DMS 273 (cell line): ENCODE data around the gene CLOCK.
A peak's percentile ranks its signal among the peaks of the same experiment; 100 is the strongest.
"Not testable (repeated sequence)": the region's sequence is repeated elsewhere in the genome, so short reads cannot be mapped to it uniquely, and the experiment has no call there.

Experiments
- DNase-seq: peaks from one replicate; lab custom pipeline; 2025; ENCODE audit not compliant: unreplicated experiment; lab: John Stamatoyannopoulos, UW

CLOCK gene, protein sequence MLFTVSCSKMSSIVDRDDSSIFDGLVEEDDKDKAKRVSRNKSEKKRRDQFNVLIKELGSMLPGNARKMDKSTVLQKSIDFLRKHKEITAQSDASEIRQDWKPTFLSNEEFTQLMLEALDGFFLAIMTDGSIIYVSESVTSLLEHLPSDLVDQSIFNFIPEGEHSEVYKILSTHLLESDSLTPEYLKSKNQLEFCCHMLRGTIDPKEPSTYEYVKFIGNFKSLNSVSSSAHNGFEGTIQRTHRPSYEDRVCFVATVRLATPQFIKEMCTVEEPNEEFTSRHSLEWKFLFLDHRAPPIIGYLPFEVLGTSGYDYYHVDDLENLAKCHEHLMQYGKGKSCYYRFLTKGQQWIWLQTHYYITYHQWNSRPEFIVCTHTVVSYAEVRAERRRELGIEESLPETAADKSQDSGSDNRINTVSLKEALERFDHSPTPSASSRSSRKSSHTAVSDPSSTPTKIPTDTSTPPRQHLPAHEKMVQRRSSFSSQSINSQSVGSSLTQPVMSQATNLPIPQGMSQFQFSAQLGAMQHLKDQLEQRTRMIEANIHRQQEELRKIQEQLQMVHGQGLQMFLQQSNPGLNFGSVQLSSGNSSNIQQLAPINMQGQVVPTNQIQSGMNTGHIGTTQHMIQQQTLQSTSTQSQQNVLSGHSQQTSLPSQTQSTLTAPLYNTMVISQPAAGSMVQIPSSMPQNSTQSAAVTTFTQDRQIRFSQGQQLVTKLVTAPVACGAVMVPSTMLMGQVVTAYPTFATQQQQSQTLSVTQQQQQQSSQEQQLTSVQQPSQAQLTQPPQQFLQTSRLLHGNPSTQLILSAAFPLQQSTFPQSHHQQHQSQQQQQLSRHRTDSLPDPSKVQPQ

DNA sequence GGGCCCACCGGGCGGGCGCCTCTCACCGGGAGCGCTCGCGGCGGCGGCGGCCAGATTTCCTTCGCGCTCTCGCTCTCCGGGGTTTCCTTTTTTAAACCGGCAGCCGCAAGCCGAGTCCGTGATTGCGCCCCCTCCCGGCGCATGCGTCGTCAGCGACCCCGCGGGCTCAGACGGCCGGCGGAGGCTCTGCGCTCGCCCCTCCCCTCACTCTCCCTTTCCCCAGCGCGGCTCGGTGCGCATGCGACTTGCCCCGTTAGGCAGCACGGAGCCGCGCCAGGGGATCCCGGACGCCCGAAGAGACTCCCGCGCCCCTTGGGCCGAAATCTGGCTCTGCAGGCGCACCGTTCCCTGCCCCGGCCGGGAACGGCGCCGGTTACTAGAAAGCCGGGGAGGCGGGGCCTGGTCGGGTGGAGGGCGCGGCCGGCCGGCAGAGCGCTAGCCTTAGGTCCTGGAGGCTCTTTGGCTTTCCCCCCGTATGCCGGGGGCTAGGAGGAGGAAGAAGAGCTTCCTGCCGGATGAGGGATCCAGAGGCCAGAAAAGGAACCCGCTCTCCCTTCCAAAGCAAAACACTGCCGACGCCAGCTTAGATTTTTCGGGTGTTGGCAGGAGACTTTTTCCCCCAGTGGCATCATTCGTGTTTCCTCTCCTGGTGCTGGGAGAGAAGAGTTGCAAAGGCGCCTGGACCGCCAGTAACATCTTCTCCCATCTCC, at the start of gene CLOCK:
CLOCK (minus strand) TSS at position 154 of the 710 bp plus-strand sequence. CDS start 64,124 bp downstream, outside the sequence.
- peak; percentile 94 for DNase-seq

DNA sequence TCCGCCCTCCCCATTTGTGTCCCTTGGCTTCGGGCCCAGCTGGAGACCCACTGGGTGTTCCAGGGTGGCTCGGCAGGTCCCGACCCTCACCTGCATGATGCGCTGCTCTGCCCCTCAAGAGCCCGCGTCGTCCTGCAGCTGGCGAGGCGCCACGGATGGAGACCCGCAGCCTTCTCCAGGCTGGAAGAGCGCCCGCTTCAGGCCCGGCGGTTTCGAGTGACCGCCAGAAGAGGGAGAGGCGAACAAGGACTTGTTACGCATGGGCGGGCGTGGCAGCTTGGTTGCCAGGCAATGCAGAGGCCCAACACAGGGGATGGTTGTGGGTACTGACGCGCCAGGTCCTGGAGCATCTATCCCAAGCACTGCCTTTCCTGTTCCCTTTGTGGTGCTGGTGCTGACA, 45.3 kb upstream of the CLOCK start, which contains the start of gene PDCL2:
PDCL2 (minus strand) TSS at position 232 of the 400 bp plus-strand sequence; CDS start at position 96, 136 bp downstream.
- peak; percentile 16 for DNase-seq

DNA sequence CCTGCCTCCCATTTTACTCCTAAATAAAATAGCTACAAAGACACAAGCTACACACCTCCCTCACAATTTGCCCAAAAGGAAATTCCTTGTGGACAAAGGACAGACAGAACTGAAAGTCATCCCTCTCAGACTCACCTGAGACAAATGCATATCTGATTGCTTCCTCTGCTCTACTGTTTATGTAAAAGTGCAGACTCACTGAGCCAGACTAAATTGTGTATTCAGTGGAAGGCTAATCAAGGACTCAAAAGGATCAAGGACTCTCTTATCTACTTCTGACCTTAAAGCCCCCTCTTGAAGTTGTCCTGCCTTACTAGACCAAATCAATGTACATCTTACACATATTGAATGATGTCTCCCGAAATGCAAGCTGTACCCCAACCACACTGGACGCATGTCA, 41.5 kb upstream of the CLOCK start:
- DNase-seq: no peak

DNA sequence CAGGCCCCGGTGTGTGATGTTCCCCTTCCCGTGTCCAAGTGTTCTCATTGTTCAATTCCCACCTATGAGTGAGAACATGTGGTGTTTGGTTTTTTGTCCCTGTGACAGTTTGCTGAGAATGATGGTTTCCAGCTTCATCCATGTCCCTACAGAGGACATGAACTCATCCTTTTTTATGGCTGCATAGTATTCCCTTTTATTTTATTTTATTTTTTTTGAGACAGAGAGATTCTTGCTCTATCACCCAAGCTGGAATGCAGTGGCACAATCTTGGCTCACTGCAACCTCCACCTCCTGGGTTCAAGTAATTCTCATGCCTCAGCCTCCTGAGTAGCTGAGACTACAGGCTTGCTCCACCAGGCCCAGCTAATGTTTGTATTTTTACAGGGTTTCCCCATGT, 36.1 kb upstream of the CLOCK start:
- DNase-seq: not testable (repeated sequence)

DNA sequence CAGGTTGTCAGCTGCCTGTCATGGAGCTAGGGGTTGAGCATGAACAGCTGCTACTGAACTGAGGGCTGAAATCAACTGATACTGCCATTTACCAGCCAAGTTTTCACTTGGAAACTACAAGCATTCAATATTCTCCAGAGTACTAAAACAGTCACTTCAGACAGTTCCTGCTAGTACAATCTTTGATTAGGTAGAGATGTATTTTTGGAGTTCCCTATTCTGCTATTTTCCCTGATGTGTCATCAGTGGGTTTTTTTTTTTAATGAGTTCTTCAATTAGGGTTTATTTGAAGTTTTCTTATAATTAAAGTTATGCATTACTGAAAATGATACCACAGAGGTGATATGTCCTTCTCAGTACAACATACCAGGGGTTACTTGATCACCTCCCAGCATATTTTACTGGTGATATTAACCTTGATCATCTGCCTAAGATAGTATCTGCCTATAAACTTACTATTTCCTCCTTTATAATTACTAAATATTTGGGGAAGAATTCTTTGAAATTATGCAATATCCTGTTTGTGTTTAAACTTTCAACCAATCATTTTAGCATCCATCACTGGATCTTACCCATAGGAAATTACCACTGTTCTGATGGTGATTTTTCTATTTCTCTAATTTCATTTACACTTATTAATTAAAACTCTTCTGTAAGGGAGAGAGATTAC, 31.8 kb upstream of the CLOCK start:
- DNase-seq: peak; percentile 1

DNA sequence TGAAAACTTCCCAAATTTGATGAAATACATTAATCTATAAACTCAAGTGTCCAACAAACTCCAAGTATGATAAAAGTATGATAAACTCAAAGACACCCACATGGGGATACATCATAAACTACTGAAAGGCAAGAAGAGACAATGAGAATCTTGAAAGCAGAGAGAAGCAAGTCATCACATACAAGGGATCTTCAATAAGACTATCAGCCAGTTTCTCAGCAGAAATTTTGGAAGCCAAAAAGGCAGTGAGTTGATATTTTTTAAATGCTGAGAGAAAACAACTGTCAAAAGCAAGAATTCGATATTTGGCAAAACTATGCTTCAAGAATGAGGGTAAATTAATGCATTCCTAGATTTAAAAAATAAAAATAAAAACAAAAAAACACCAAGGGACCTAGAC, 28.8 kb upstream of the CLOCK start:
- DNase-seq: no peak

DNA sequence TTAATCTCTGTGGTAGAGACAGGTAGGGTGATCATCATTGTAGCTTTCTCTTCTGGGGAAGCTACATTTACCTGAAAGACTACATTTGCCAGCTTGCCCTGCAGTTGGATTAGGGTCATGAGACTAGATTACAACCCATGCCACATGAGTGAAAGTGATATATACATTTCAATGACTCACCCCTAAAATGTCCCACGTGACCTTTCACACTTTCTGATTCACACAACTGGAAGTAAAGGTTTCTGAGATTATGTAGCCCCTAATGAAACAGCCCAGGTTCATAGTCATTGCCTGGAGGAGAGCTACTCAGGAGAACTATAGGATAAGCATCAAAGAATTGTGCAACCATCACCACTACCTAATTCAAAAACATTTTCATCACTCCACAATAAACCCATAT, 27.5 kb upstream of the CLOCK start:
- DNase-seq: no peak

DNA sequence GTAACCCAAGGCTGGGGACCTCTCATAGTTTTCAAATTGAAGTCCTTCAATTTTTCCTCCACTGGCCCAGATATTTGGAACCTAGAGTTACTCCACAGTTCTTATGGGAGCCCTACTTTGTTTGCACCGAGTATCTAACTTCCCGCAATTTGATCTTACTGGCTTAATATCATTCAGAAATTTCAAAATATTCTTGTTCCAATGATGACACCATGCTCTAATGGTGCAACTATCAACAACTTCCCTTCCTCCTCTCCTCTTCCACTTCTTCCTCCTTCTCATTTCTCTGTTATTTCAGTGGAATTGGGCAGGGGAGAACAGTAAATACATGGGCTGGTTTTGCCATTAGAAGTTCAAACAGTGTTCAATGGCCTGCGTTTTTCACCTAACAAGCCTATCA, 25.1 kb upstream of the CLOCK start:
- DNase-seq: no peak

DNA sequence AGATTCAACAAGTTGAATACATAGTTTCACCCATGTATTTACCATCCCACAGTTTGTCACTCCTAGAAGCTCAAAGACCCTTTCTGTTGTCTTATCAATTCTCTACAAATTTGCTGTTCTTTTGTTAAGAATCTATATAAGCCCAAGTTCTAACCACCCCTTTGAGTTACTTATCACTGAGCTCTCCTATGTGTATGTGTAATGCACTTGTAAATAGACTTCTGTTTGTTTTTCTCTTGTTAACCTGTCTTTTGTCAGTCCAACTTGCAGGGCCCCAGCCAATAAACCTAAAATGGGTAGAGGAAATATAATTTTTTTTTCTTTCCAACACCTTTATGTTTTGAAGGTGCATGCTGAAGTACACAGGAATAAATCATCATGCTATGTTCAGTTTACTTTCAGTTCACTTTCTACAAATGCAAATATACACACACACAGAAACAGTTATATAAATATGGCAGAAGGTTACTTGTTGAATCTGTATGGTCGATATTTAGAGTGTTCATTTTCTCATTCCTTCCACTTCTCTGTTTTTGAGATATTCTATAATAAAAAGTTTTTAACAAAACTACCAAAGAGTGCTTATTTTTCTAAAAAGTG, 22.3 kb upstream of the CLOCK start:
- no peak for DNase-seq

DNA sequence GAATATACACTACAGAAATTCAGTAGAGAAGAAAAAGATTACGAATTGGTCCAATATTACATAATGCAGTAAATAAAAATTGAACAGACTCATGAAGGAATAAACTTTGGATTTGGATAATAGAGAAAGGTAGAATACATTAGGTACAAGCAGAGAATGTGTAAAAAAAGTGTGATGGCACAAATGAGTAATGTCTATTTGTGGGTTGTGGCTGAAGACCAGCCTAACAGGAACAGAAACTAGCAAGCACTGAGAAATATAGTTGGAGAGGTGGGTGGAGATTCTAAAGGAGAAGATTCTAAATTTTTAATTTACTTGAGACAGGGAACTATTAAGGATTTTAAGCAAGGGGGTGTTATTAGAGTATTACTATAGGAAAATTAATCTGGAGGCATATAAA, 15.2 kb upstream of the CLOCK start:
- DNase-seq: no peak

DNA sequence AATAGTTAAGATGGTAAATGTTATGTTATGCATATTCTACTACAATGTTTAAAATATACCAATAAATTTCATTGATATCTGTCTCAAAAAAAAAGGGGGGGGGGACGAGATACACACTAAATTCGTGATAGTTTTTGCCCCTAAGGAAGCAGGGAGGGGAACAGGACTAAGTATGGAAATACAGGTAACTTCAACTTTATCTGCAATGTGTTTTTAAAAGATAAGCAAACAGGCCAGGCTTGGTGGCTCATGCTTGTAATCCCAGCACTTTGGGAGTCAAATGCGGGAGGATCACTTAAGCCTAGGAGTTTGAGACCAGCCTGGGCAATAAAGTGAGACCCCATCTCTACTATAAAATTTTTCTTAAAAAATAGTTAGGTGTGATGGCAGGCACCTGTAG, 13.4 kb upstream of the CLOCK start:
- DNase-seq: no peak

DNA sequence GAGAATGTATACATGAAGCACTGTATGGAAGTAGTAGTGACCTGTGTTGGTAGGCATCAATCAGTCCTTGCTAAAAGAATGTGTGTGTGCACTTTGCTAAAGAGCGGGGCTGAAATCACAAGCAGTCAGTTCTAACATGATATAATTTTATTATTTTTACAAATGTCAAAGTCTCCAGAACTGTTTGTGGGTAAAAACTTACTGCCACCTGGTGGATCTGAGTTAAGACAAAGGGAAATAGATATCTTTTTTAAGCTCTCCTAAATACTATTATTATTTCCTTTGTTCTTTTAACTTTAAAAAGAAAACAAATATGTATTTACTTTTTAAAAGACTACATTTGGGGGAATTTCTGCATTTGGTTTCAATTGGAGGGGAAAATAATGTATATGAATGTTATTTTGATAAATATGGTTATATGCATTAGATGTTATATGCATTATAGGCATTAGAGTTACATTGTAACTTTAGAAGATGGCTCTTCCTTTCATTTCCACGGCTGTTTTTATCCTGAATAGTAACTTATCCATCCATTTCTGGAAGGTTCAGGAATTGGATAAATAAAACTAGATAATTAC, 7.8 kb upstream of the CLOCK start:
- peak; percentile 11 for DNase-seq

DNA sequence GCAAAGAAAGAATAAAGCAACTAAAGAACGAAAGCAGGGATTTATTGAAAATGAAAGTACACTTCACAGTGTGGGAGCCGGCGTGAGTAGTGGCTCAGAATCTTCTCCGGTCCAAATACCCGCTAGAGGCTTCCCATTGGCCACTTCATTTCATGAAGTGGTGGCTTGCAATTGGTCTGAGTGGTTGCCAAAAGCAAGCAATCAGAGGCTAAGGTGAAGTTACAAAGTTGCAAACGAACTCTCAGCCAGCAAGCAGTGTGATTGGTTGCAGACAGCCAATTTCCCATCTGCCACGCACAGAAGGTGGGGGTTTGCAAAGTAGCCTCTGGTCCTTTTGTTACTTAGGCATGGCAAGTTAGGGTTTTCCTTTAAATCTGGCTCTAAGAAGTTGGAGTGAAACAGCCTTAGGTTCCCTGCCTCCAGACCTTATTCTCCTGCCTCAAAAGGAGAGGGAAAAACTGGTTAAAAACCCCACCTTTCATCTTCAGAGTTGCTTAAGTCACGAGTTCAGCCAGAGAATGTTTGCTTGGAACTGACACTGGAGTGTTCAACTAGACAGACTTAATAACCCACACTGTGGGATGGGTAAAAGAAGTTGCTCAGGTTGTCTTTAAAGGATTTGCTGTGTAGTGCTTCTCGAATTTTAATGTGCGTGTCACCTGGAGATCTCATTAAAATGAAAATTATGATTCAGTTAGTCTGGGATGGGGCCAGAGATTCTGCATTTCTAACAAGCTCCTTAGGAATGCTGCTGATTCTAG, 6.9 kb upstream of the CLOCK start:
- DNase-seq: peak; percentile 61

DNA sequence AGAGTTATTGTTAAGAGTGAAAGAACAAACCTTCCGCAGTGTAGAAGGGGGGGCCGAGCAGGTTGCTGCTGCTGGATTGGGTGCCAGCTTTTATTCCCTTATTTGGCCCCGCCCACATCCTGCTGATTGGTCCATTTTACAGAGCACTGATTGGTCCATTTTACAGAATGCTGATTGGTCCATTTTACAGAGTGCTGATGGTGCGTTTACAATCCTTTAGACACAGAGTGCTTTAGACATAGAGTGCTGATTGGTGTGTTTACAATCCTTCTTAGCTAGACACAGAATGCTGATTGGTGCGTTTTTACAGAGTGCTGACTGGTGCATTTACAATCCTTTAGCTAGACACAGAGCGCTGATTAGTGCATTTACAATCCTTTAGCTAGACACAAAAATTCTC, 5.3 kb upstream of the CLOCK start:
- not testable (repeated sequence) for DNase-seq

DNA sequence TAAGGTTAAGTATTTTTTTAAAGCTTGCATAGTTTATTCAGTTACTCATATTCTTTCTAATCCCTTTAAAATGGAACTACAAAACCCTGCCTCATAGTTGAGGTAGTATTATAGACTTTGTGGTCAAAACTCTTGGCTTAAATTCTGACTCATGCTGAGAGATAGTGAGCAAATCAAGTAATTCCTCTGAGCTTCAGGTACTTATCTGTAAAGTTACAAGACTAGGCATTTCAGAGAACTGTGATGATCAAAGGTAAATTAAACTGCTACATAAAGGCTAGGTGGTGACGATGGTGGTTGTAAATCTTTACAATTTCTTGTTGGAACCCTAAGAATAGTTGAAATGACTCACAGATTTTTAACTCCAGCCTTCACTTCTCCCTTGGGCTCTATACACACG, 3.2 kb upstream of the CLOCK start:
- DNase-seq: no peak

DNA sequence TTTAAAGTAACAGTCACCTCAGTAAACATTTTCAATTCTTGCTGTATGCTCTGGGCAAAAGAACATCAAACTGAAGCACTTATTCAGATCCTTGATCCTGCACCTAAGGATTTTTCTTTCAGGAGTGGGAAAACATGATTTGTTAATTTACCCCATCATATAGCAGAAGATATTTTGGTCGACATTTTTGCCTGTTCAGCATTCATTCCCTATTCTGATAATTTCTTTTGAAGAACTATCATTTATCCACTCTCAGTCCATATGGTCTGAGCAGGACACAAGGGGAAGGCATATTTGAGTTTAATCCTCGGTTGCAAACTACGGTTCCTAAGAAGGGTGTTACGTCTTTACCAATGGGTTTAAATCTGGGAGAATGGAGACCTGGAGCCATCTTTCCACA, 1.2 kb upstream of the CLOCK start:
- DNase-seq: no peak

DNA sequence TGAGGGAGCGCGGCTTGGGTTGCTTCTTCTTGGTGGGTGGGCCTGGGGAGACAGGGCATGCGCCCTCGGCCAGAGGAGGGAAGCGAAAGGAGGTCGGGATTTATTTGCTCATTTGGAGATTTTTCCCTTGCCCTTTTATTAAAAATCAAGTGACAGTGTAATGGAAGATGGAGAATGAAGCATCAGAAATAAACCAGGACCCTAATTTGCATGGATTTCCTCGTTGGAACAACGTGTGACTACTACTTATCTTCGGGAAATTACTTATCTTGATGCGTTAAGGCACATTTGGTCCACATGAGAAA, 709 bp upstream of the CLOCK start:
- no peak for DNase-seq

DNA sequence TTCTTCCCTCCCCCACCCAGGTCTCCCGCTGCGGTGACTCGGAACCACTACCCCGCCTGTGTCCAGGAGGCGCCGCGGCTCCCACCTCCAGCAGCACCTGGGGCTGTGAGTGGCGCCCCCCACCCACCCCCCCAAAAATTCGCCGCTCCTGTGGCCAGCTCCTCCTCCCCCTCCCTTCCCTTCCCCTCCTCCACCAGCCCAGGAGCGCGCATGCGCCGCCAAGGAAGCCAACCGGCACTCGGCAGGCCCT, 278 bp downstream of the CLOCK start:
- no peak for DNase-seq

DNA sequence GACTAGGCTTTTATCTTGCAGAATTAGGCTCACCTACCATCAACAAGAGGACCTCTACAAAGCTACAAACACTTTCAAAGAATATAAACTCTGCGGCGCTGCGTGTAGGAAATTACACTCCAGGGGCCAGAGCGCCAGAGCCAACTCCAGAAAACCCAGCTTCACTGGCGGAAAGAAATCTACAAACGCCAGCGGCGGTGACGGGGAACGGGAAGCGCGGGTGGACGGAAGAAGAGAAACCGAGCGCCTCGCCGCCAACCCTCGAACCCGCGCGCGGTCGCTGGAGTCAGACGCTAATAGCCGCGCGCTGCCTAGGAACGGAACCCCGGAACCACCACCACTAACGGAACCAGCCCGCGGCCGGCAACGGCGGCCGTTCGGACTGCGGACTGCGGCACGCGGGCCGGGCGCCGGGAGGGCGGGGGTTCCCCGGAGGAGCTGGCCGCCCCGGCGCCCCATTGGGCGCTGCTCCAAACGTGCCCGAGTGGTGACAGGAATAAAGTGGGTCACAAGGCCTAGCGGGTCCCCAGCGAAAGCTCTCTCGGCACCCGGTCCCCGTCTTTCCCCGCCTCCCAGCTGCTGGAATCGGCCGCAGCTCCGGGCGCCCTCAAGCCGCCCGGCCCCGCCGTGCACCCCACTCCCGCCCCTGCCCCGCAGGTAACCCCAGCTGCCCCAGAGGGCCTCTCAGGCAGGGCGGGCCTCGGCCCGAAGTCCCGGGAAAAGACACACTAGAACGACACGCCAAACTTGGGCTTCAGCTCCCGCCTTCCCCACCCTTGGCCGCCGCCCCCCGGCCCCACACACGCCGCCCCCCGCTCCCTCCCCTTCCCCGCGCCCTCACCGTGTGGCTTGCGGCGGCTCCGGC, 836 bp downstream of the CLOCK start:
- peak; percentile 87 for DNase-seq
